OCI-LY1 (cell line): ENCODE data around the gene TBCE.

ENCODE experiments used
- H2AFZ ChIP-seq: fragments of 200-600 bp; sonication (generic), shearing (Covaris generic); 2 replicates; pipeline ENCODE4 v1.6.0; 2014; ENCODE audit warnings: antibody characterized with exemption, mild to moderate bottlenecking, low read length
- H3F3A ChIP-seq: fragments of 200-600 bp; sonication (generic), shearing (Covaris generic); 2 replicates; pipeline ENCODE4 v1.6.0; 2014; ENCODE audit warnings: mild to moderate bottlenecking, antibody characterized with exemption, low read length, moderate library complexity; ENCODE audit not compliant: insufficient read depth
- H3K27ac ChIP-seq: fragments of 200-600 bp; sonication (generic); 2 replicates; pipeline ENCODE4 v1.5.1; 2014; ENCODE audit warnings: low read length, mixed run types, mild to moderate bottlenecking, low read depth; ENCODE audit not compliant: poor library complexity, severe bottlenecking
- H3K27me3 ChIP-seq: fragments of 200-600 bp; sonication (generic); 2 replicates; pipeline ENCODE4 v1.6.0; 2014; ENCODE audit warnings: antibody characterized with exemption, mild to moderate bottlenecking, low read length, moderate library complexity; ENCODE audit not compliant: insufficient read depth
- H3K36me3 ChIP-seq: fragments of 200-600 bp; sonication (generic); 2 replicates; pipeline ENCODE4 v1.6.1; 2014; ENCODE audit warnings: mild to moderate bottlenecking, antibody characterized with exemption, low read length, moderate library complexity, mixed read lengths; ENCODE audit not compliant: insufficient read depth
- H3K4me1 ChIP-seq: fragments of 200-600 bp; sonication (generic); 2 replicates; pipeline ENCODE4 v1.5.1; 2014; ENCODE audit warnings: mild to moderate bottlenecking, low read length, moderate library complexity; ENCODE audit not compliant: insufficient read depth, severe bottlenecking
- H3K4me2 ChIP-seq: fragments of 200-600 bp; sonication (generic), shearing (Covaris generic); 2 replicates; pipeline ENCODE4 v1.6.1; 2014; ENCODE audit warnings: low read length
- H3K4me3 ChIP-seq: fragments of 200-600 bp; sonication (generic); 2 replicates; pipeline ENCODE4 v1.5.1; 2014; ENCODE audit warnings: low read length, low read depth, mild to moderate bottlenecking, mixed read lengths; ENCODE audit not compliant: poor library complexity, severe bottlenecking
- H3K79me2 ChIP-seq: fragments of 200-600 bp; shearing (Covaris generic); 2 replicates; pipeline ENCODE4 v1.6.1; 2016; ENCODE audit warnings: mixed run types, low read length, mixed read lengths; ENCODE audit not compliant: insufficient read depth
- H3K9ac ChIP-seq: fragments of 200-600 bp; sonication (generic), shearing (Covaris generic); 2 replicates; pipeline ENCODE4 v1.6.1; 2014; ENCODE audit warnings: mild to moderate bottlenecking, low read length, mixed read lengths
- H3K9me2 ChIP-seq: fragments of 200-600 bp; sonication (generic), shearing (Covaris generic); 2 replicates; pipeline ENCODE4 v1.6.1; 2014; ENCODE audit warnings: low read depth, mild to moderate bottlenecking, low read length, mixed read lengths
- H3K9me3 ChIP-seq: fragments of 200-600 bp; shearing (Covaris generic); 2 replicates; pipeline ENCODE4 v1.6.1; 2014; ENCODE audit warnings: low read length, mixed read lengths
- H4K20me1 ChIP-seq: fragments of 200-600 bp; sonication (generic), shearing (Covaris generic); 2 replicates; pipeline ENCODE4 v1.6.0; 2016; ENCODE audit warnings: mild to moderate bottlenecking, low read length; ENCODE audit not compliant: insufficient read depth
- CTCF ChIP-seq: fragments of 200-600 bp; sonication (generic), shearing (Covaris generic); IDR thresholded peaks from 2 replicates; pipeline ENCODE4 v1.5.1; 2017; ENCODE audit warnings: mild to moderate bottlenecking, antibody characterized with exemption, low read length, moderate library complexity, mixed read lengths
- EZH2 ChIP-seq: fragments of 200-600 bp; sonication (generic), shearing (Covaris generic); IDR thresholded peaks from 2 replicates; pipeline ENCODE4 v1.8.0; 2017; ENCODE audit warnings: borderline replicate concordance, mixed run types, mild to moderate bottlenecking, antibody characterized with exemption, low read length, moderate library complexity, mixed read lengths

Gene TBCE, protein sequence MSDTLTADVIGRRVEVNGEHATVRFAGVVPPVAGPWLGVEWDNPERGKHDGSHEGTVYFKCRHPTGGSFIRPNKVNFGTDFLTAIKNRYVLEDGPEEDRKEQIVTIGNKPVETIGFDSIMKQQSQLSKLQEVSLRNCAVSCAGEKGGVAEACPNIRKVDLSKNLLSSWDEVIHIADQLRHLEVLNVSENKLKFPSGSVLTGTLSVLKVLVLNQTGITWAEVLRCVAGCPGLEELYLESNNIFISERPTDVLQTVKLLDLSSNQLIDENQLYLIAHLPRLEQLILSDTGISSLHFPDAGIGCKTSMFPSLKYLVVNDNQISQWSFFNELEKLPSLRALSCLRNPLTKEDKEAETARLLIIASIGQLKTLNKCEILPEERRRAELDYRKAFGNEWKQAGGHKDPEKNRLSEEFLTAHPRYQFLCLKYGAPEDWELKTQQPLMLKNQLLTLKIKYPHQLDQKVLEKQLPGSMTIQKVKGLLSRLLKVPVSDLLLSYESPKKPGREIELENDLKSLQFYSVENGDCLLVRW

DNA sequence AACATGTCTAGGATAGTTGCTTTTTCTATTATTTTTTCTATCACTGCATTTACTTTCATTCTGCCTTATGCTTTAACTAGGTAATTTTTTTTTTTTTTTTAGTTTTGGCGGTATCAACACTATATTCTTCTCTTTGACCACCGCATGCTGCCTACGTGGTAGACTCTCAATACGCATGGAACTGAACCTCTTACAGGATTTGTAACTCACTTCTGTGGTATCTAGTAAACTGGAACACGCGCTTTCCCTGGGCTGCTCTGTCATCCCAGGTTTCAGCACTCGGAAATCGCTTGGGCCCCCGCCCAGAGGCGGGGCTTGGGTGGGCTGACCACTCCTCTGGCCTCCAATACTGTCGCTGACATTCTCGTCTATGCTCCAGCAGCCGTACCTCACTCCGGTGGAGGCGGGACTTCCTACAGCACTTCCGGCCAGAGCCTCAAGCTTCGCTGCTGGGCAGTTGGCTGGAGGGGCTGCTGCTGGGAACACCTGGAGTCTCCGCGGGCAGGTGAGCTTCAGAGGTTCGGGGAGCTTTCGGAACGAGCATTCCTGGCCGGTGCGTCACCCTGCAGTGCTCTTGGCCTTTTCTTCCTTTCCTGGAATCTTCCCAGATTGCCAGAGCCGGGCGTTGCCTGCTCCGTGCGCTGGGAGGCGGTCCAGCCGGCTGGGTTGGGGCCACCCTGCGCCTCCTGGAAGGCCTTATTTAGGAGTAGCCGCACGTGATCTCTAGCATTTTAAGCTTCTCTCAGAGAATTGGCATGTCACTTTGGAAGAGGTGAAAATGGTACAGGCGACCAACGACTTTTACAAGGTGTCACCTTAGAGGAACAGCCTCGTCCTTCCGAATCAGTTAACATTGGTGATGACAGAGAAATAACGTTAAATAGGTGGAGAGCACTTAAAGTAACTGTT is at the start of gene TBCE:
TSS of gene TBCE (plus strand) at position 428 of the 909 bp plus-strand sequence. CDS start 12,623 bp downstream, outside the sequence.
- no peaks in the 10 kb centered on the region for H4K20me1 ChIP-seq
- peak within 1 kb of the TSS; percentile 54; the same call in 1 of the 2 replicates for H2AFZ ChIP-seq
- no peaks in the 10 kb centered on the region for H3K9me3 ChIP-seq
- H3K4me2 ChIP-seq = peak within 1 kb of the TSS; percentile 66
- no peaks in the 10 kb centered on the region for H3K9me2 ChIP-seq
- no peaks in the 10 kb centered on the region for H3K36me3 ChIP-seq
- H3K9ac ChIP-seq = peak within 1 kb of the TSS; percentile 68
- peaks cover 19% of the 10 kb centered on the region for H3K4me1 ChIP-seq
- H3K27ac ChIP-seq = peak within 1 kb of the TSS; percentile 35
- H3F3A ChIP-seq = no peaks in the 10 kb centered on the region
- H3K79me2 ChIP-seq = peaks cover 16% of the 10 kb centered on the region; the same call in 1 of the 2 replicates
- H3K4me3 ChIP-seq = peak within 1 kb of the TSS; percentile 72
- H3K27me3 ChIP-seq = no peaks in the 10 kb centered on the region
- TF ChIP-seq EZH2 (no peak), CTCF (no peak)

DNA sequence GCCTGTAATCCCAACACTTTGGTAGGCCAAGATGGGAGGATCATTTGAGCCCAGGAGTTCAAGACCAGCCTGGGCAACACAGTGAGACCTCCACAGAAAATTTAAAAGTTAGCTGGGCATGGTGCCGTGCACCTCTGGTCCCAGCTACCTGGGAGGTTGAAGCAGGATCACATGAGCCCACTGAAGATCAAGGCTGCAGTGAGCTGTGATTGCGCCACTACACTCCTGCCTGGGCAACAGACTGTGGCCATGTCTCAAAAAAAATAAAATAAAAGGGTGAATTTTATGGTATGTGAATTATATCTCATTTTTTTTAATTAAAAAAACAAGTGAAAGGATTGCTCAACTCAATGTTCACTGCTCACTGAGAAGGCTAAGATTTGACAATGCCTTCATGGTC is 48.0 kb upstream of the TBCE start:
- H3K4me2 ChIP-seq = no peak overlapping the region
- no peaks in the 10 kb centered on the region for H3K9me3 ChIP-seq
- peaks cover 6% of the 10 kb centered on the region; the same call in 1 of the 2 replicates for H4K20me1 ChIP-seq
- H2AFZ ChIP-seq = no peak overlapping the region
- H3K36me3 ChIP-seq = peaks cover 48% of the 10 kb centered on the region
- no peaks in the 10 kb centered on the region for H3K27me3 ChIP-seq
- H3F3A ChIP-seq = no peaks in the 10 kb centered on the region
- peaks cover 5% of the 10 kb centered on the region for H3K4me1 ChIP-seq
- no peak for TF ChIP-seq CTCF
- no peak for TF ChIP-seq EZH2
- H3K4me3 ChIP-seq = no peak overlapping the region
- peaks cover 98% of the 10 kb centered on the region for H3K79me2 ChIP-seq
- H3K9ac ChIP-seq = no peak overlapping the region
- no peaks in the 10 kb centered on the region for H3K9me2 ChIP-seq
- H3K27ac ChIP-seq = no peak overlapping the region

DNA sequence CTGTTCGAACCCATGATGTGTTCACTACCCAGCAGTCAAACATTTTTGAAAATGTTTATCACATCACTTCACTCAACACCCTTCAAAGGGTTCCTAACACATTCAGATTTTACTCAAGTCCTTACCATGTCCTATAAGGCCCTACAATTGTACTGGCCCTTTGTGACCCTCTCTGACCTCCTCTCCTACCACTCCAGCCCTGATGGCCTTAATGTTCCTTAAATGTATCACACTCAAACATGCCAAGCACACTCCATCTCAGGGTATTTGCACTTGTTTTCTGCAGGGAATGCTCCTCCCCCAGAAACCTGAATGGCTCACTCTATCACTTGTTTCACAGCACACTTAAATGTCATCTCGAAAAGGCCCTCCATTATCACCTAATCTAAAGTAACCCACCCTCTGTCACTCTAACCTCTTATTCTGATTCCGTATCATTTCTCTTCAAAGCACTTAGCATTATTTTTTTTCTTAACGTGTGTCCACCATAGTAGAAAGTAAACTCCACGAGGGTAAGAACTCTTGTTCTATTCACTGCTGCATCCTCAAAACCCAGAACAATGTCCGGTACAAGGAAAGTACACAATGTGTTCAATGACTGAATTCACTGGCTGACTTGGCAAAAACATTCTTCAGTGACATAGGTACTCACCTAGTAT is 46.6 kb upstream of the TBCE start:
- no peaks in the 10 kb centered on the region for H3K9me3 ChIP-seq

More for the DNA sequence above, 46.6 kb upstream of the TBCE start:
- H3K9me2 ChIP-seq = no peaks in the 10 kb centered on the region
- H2AFZ ChIP-seq = no peak overlapping the region
- peaks cover 17% of the 10 kb centered on the region for H3K4me1 ChIP-seq
- H3K36me3 ChIP-seq = peaks cover 52% of the 10 kb centered on the region
- no peak overlapping the region for H3K9ac ChIP-seq
- no peaks in the 10 kb centered on the region for H3F3A ChIP-seq
- H3K4me3 ChIP-seq = no peak overlapping the region
- no peaks in the 10 kb centered on the region for H3K27me3 ChIP-seq
- H3K27ac ChIP-seq = no peak overlapping the region
- peaks cover 3% of the 10 kb centered on the region; the same call in 1 of the 2 replicates for H4K20me1 ChIP-seq
- H3K79me2 ChIP-seq = peaks cover 98% of the 10 kb centered on the region
- TF ChIP-seq CTCF = no peak
- TF ChIP-seq EZH2 = no peak
- H3K4me2 ChIP-seq = no peak overlapping the region
